Measurements from ENCODE around the gene ADCY2. TPM values are rescaled to one million over a fixed set of nuclear protein-coding genes. Genes with fewer than 3 reads are reported as not detected.

Gene ADCY2
- total and polyA plus RNA-seq, 9 of the 15 experiments (the other 6 are each of a cell fraction or from before 2014, with no cell fraction given) = 0.01 to 0.15 (median 0.03) TPM; not detected in 5

- TF ChIP-seq ZNF318 (IDR thresholded peaks at IDR 0.05; ENCODE audit: borderline replicate concordance in 1 of 2, low read depth in 1 of 2) (no peak), RNF2 (IDR thresholded peaks at IDR 0.05) (no peak), CBFA2T3 (IDR thresholded peaks at IDR 0.05) (no peak), TCF7 (IDR thresholded peaks at IDR 0.05; ENCODE audit: borderline replicate concordance) (no peak)
Observed at GRCh38 chr5:7846327-7846726, 450.4 kb downstream of the ADCY2 start (continued).

Measured in K562 (cell line).